HFFc6 (cell line): ENCODE measurements around the gene MLEC. TPM values are rescaled to one million over a fixed set of nuclear protein-coding genes. Genes with fewer than 3 reads are reported as not detected.

Experiments
- DNase-seq: peaks from one replicate; pipeline ENCODE4 v3.0.0-alpha.2; 2018
- H3K27ac Mint-ChIP-seq: 2 replicates; pipeline ENCODE4 v1.8.0; 2020; ENCODE audit warnings: mild to moderate bottlenecking, mixed read lengths
- H3K27me3 Mint-ChIP-seq: 2 replicates; pipeline ENCODE4 v1.8.0; 2021; ENCODE audit warnings: mild to moderate bottlenecking, moderate library complexity, mixed read lengths; ENCODE audit not compliant: insufficient read depth
- H3K36me3 Mint-ChIP-seq: 2 replicates; pipeline ENCODE4 v1.8.0; 2021; ENCODE audit warnings: low read depth, mixed read lengths
- H3K4me1 Mint-ChIP-seq: 2 replicates; pipeline ENCODE4 v1.8.0; 2020; ENCODE audit warnings: low read depth, mixed read lengths
- H3K4me3 Mint-ChIP-seq: 2 replicates; pipeline ENCODE4 v1.8.0; 2020; ENCODE audit warnings: mild to moderate bottlenecking, moderate library complexity, mixed read lengths
- H3K9me3 Mint-ChIP-seq: 2 replicates; pipeline ENCODE4 v1.8.0; 2020; ENCODE audit warnings: mild to moderate bottlenecking, mixed read lengths
- total RNA-seq, 6 experiments: library from RNA; stranded (reverse); fragmentation: NEBNext Ultra II Directional; extraction: Animal tissue kit (Norgen Biotek cat#: 25700); gene quantifications; 2 replicates in 1 of 6; 3 replicates in 5 of 6; pipeline ENCODE4 v1.2.3, GENCODE V29; 2021
- TF ChIP-seq, protein P1 (sequence below): fragments of 200-600 bp; sonication (generic); IDR thresholded peaks from 2 replicates; pipeline ENCODE4 v1.5.0; 2021; ENCODE audit warnings: antibody characterized with exemption, mild to moderate bottlenecking

Gene MLEC
- total RNA-seq, 6 experiments from 2014 or later = 195 to 241 (median 209) TPM

DNA sequence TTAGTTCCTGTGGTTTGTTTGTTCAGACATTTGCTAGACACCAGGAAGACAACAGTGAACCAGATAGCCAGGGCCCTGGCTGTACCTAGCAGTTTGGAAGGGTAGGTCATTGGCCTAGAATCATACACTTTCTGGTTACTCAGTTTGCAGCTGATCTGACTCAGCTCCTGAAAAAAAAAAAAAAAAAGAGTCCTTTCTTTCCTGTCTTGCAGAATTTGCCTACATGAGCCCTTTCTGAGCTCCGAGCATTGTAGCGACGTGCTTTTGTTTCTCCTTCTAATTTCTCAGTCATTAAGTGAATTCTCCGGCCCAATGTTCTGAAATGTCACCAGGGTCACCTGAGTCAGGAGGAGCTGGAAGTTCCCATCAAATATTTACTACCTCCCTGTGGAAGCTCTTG lies 44.1 kb upstream of the MLEC start:
- H3K4me1 Mint-ChIP-seq = peaks cover 16% of the 10 kb centered on the region
- peaks cover 34% of the 10 kb centered on the region for H3K27me3 Mint-ChIP-seq
- H3K36me3 Mint-ChIP-seq = no peaks in the 10 kb centered on the region
- H3K4me3 Mint-ChIP-seq = no peak overlapping the region
- no peak overlapping the region for H3K27ac Mint-ChIP-seq
- no peak for DNase-seq
- TF ChIP-seq, protein P1, sequence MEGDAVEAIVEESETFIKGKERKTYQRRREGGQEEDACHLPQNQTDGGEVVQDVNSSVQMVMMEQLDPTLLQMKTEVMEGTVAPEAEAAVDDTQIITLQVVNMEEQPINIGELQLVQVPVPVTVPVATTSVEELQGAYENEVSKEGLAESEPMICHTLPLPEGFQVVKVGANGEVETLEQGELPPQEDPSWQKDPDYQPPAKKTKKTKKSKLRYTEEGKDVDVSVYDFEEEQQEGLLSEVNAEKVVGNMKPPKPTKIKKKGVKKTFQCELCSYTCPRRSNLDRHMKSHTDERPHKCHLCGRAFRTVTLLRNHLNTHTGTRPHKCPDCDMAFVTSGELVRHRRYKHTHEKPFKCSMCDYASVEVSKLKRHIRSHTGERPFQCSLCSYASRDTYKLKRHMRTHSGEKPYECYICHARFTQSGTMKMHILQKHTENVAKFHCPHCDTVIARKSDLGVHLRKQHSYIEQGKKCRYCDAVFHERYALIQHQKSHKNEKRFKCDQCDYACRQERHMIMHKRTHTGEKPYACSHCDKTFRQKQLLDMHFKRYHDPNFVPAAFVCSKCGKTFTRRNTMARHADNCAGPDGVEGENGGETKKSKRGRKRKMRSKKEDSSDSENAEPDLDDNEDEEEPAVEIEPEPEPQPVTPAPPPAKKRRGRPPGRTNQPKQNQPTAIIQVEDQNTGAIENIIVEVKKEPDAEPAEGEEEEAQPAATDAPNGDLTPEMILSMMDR = no peak
- no peaks in the 10 kb centered on the region for H3K9me3 Mint-ChIP-seq

GRCh38 chr12:120643574-120643973 lies 43.4 kb upstream of the MLEC start:
- peaks cover 23% of the 10 kb centered on the region for H3K4me1 Mint-ChIP-seq
- H3K27me3 Mint-ChIP-seq = peaks cover 34% of the 10 kb centered on the region
- no peak overlapping the region for H3K27ac Mint-ChIP-seq
- no peaks in the 10 kb centered on the region for H3K9me3 Mint-ChIP-seq
- H3K4me3 Mint-ChIP-seq = no peak overlapping the region
- H3K36me3 Mint-ChIP-seq = no peaks in the 10 kb centered on the region
- no peak for DNase-seq
- TF ChIP-seq, protein P1 = no peak

- Mint-ChIP-seq H3K27me3 (peaks cover 29% of the 10 kb centered on the region), H3K36me3 (no peaks in the 10 kb centered on the region), H3K4me1 (peaks cover 39% of the 10 kb centered on the region), H3K4me3 (no peak overlapping the region), H3K9me3 (no peaks in the 10 kb centered on the region), H3K27ac (no peak overlapping the region)
- TF ChIP-seq, protein P1 = no peak
- no peak for DNase-seq
Observed at GRCh38 chr12:120646044-120646443, 40.9 kb upstream of the MLEC start.

GRCh38 chr12:120647375-120647755 lies 39.6 kb upstream of the MLEC start:
- Mint-ChIP-seq H3K27ac (no peak overlapping the region), H3K27me3 (peaks cover 24% of the 10 kb centered on the region), H3K9me3 (no peaks in the 10 kb centered on the region), H3K36me3 (no peaks in the 10 kb centered on the region), H3K4me1 (peaks cover 44% of the 10 kb centered on the region), H3K4me3 (no peak overlapping the region)
- TF ChIP-seq, protein P1 = no peak
- no peak for DNase-seq

DNA sequence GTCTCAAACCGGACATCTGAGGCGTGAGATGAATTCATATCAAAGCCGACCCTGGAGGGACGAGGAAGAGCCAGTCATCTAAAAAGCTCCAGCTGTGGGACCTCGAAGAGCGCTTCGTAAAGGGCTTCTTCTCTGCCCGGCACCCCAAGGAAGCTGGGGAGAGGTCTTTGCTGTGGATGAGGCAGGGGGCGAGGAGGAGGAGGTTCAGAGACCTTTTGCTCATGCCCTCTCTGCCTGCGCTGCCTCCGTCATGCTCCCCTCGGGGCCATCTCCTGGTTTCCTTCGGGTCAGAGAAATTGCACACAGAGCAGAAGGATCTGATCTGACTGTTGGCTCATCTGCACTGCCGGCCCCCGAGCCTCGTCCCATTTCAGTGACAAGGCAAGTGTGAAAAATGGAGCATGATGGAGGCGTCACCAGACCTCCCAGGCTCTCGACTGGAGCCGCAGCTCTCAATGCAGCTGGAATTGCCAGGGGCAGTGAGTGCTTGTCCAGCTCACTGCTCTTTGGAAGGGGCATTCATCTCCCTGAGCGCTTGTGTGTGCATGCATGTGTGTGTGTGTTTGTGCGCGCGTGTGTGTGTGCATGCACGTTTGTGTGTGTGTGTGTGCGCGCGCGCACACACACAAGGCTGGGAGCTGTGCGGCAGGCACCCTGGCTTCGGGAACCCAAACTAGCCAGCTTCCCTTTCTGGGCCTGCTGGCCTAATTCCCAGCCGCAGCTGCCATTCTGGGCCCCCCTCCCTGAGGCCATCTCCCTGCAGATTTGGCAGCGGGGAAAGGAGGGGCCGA lies 37.3 kb upstream of the MLEC start:
- DNase-seq = peak; percentile 6
- Mint-ChIP-seq H3K36me3 (no peaks in the 10 kb centered on the region), H3K4me1 (peaks cover 36% of the 10 kb centered on the region), H3K27ac (peak overlapping the region; percentile 81), H3K4me3 (peak overlapping the region; percentile 89), H3K9me3 (no peaks in the 10 kb centered on the region), H3K27me3 (peaks cover 28% of the 10 kb centered on the region)
- TF ChIP-seq, protein P1 = peak; percentile 55
